Heart left ventricle (tissue), 13 donors: ENCODE data around the gene PCDHB8.
"Not testable (repeated sequence)": the region's sequence is repeated elsewhere in the genome, so short reads cannot be mapped to it uniquely, and the experiment has no call there.

Source experiments
- CTCF ChIP-seq, 12 donors: fragments of 200-600 bp; sonication (generic) in 4 of 12; IDR thresholded peaks; one replicate each; pipeline versions ENCODE4 v1.5.0 to v1.8.0; 2018 to 2022; ENCODE audit warnings: antibody characterized with exemption in 12 of 12, mild to moderate bottlenecking in 5 of 12
- POLR2A ChIP-seq, 2 donors: fragments of 450-650 bp; IDR thresholded peaks; one replicate each; pipeline ENCODE4 v1.6.1; 2017; ENCODE audit warnings: antibody characterized with exemption in 2 of 2, mild to moderate bottlenecking in 2 of 2, moderate library complexity in 2 of 2
- donor health status: ischemic (EF 13 %, LVEDD 7.1; RV severe dilation, severe dysfunction).
- donor health status: DM: no; HTN: yes; CAD: no.
- donor health status: DM: no; HTN: no; CAD: no.
- donor health status: ischemic (EF 25% LVEDD 6.9; RV normal size, moderate dysfunction).
- donor health status: ischemic (EF 25% LVEDD 5.7; RV mildly dilated, moderate dysfunction).
- donor health status: ischemic (EF 35%, LVEDD 5.7; RV mildly dilated, moderate dysfunction).
- donor health status: nonischemic (EF 11% LVEDD 7.7; RV severe dilation, severe dysfunction).
- donor health status: DM: yes; HTN: yes; CAD: no.
- donor health status: PGD.
- donor health status: ischemic (EF 29% LVEDD 5.4; RV normal size, mild dysfunction).
- donor health status: nonischemic (EF 23%, LVEDD 6.1; RV moderate dilation, normal function).

GRCh38 chr5:141179876-141180275 lies 2.3 kb downstream of the PCDHB8 start:
- not testable (repeated sequence) for TF ChIP-seq CTCF, POLR2A (IDR thresholded peaks at IDR 0.05)
